H1 (cell line): ENCODE data around the gene NFIC. TPM values are rescaled to one million over a fixed set of nuclear protein-coding genes. Genes with fewer than 3 reads are reported as not detected.
"Not testable (repeated sequence)": the region's sequence is repeated elsewhere in the genome, so short reads cannot be mapped to it uniquely, and the experiment has no call there.

Experiments used
- CTCF ChIA-PET: fragments of 300-600 bp; sonication (Branson Sonifier 250); formaldehyde crosslinking; loops from one replicate; lab custom pipeline; 2021; ENCODE audit not compliant: partially characterized antibody; lab: Charles Lee
- POLR2A ChIA-PET: fragments of 300-600 bp; sonication (Branson Sonifier 250); formaldehyde crosslinking; loops from one replicate; lab custom pipeline; 2021; ENCODE audit warnings: inconsistent platforms; ENCODE audit not compliant: partially characterized antibody; lab: Charles Lee
- DNase-seq, 2 experiments: peaks; one replicate each; pipeline versions ENCODE4 v3.0.0 to v3.0.0-alpha.2; 2010 to 2022; ENCODE audit warnings: low spot score in 2 of 2, low read depth in 1 of 2, mixed read lengths in 1 of 2
- FAIRE-seq: peaks from 2 replicates; lab custom pipeline; 2011; peaks lifted over from hg19 to GRCh38; lab: Jason Lieb, UNC
- H2AFZ ChIP-seq: 2 replicates; pipeline ENCODE4 v1.8.1; 2012; ENCODE audit warnings: low read length, inconsistent platforms
- H2AK5ac ChIP-seq: 2 replicates; pipeline ENCODE4 v1.6.1; 2013; ENCODE audit warnings: low read depth, low read length
- H2BK120ac ChIP-seq: replicated peaks from 2 replicates; pipeline ENCODE3; 2013; ENCODE audit warnings: low read depth, low read length, inconsistent platforms
- H2BK12ac ChIP-seq: 2 replicates; pipeline ENCODE4 v1.6.1; 2013; ENCODE audit warnings: low read depth, low read length
- H2BK15ac ChIP-seq: 2 replicates; pipeline ENCODE4 v1.6.1; 2013; ENCODE audit warnings: low read length
- H2BK20ac ChIP-seq: 2 replicates; pipeline ENCODE4 v1.6.1; 2013; ENCODE audit warnings: low read length
- H2BK5ac ChIP-seq: 2 replicates; pipeline ENCODE4 v1.6.1; 2013; ENCODE audit warnings: low read depth, low read length
- H3K14ac ChIP-seq: 2 replicates; pipeline ENCODE4 v1.6.1; 2013; ENCODE audit warnings: inconsistent platforms; ENCODE audit not compliant: insufficient read length
- H3K18ac ChIP-seq: 2 replicates; pipeline ENCODE4 v1.6.1; 2013; ENCODE audit warnings: low read length; ENCODE audit errors: extremely low read depth
- H3K23ac ChIP-seq: 2 replicates; pipeline ENCODE4 v1.6.1; 2013; ENCODE audit warnings: inconsistent platforms; ENCODE audit not compliant: insufficient read length
- H3K23me2 ChIP-seq: 2 replicates; pipeline ENCODE4 v1.6.1; 2013; ENCODE audit warnings: low read depth, low read length
- H3K27ac ChIP-seq: 2 replicates; pipeline ENCODE4 v1.6.1; 2011; ENCODE audit warnings: low read depth, low read length, inconsistent platforms
- H3K27me3 ChIP-seq, 4 experiments: replicated peaks in 1 of 4; 1 replicate in 1 of 4; 2 replicates in 3 of 4; pipeline versions ENCODE4 v1.6.1 to v1.8.1; 2011 to 2013; ENCODE audit warnings: low read length in 3 of 4, mild to moderate bottlenecking in 3 of 4, inconsistent platforms in 2 of 4, mixed read lengths in 2 of 4, moderate library complexity in 1 of 4; ENCODE audit not compliant: control insufficient read depth in 3 of 4, insufficient read depth in 3 of 4; ENCODE audit errors: extremely low read depth in 1 of 4
- H3K36me3 ChIP-seq, 4 experiments: 2 replicates each; pipeline versions ENCODE4 v1.6.1 to v1.8.1; 2011 to 2013; ENCODE audit warnings: mild to moderate bottlenecking in 4 of 4, low read length in 3 of 4, moderate library complexity in 2 of 4, control low read depth in 1 of 4, inconsistent platforms in 1 of 4; ENCODE audit not compliant: insufficient read depth in 4 of 4, control insufficient read depth in 2 of 4
- H3K4ac ChIP-seq: replicated peaks from 2 replicates; pipeline ENCODE3; 2013; ENCODE audit warnings: low read length, low read depth, mixed read lengths, inconsistent platforms; ENCODE audit not compliant: insufficient read length
- H3K4me1 ChIP-seq, 4 experiments: replicated peaks in 1 of 4; 1 replicate in 1 of 4; 2 replicates in 3 of 4; pipeline versions ENCODE4 v1.6.1 to v1.8.1; 2011 to 2013; ENCODE audit warnings: low read length in 3 of 4, inconsistent platforms in 2 of 4, mixed read lengths in 1 of 4; ENCODE audit not compliant: insufficient read depth in 4 of 4, control insufficient read depth in 3 of 4
- H3K4me2 ChIP-seq, 2 experiments: 2 replicates each; pipeline versions ENCODE4 v1.6.1 to v1.8.1; 2011 to 2013; ENCODE audit warnings: low read depth in 2 of 2, low read length in 2 of 2, control low read depth in 1 of 2, inconsistent platforms in 1 of 2, mild to moderate bottlenecking in 1 of 2; ENCODE audit not compliant: insufficient read depth in 1 of 2
- H3K4me3 ChIP-seq, 4 experiments: fragments of 200-600, 300-600 bp in 1 of 4; sonication (generic), shearing (Covaris generic), sonication (Bioruptor Twin) in 1 of 4; 2 replicates each; pipeline versions ENCODE4 v1.5.1 to v1.8.1; 2011 to 2016; ENCODE audit warnings: low read length in 4 of 4, low read depth in 3 of 4, control low read depth in 2 of 4, inconsistent platforms in 2 of 4, mild to moderate bottlenecking in 2 of 4, mixed read lengths in 1 of 4, moderate library complexity in 1 of 4; ENCODE audit not compliant: insufficient read depth in 2 of 4; ENCODE audit errors: extremely low read depth in 1 of 4
- H3K56ac ChIP-seq: replicated peaks from 2 replicates; pipeline ENCODE3; 2013; ENCODE audit warnings: low read depth, mild to moderate bottlenecking, mixed read lengths, low read length, inconsistent platforms; ENCODE audit not compliant: insufficient read length
- H3K79me1 ChIP-seq: 2 replicates; pipeline ENCODE4 v1.6.1; 2013; ENCODE audit warnings: low read depth, low read length, control low read depth
- H3K79me2 ChIP-seq, 2 experiments: 2 replicates each; pipeline versions ENCODE4 v1.6.1 to v1.8.1; 2012 to 2013; ENCODE audit warnings: low read length in 2 of 2, mild to moderate bottlenecking in 2 of 2, inconsistent platforms in 1 of 2; ENCODE audit not compliant: insufficient read depth in 2 of 2, control insufficient read depth in 1 of 2
- H3K9ac ChIP-seq, 4 experiments: replicated peaks in 1 of 4; 1 replicate in 1 of 4; 2 replicates in 3 of 4; pipeline versions ENCODE4 v1.6.1 to v1.8.1; 2011 to 2013; ENCODE audit warnings: low read depth in 3 of 4, low read length in 3 of 4, control low read depth in 2 of 4, mild to moderate bottlenecking in 2 of 4, moderate library complexity in 2 of 4, inconsistent platforms in 1 of 4; ENCODE audit errors: extremely low read depth in 1 of 4
- H3K9me3 ChIP-seq, 2 experiments: 2 replicates each; pipeline versions ENCODE4 v1.6.1 to v1.8.1; 2012 to 2013; ENCODE audit warnings: mild to moderate bottlenecking in 2 of 2, moderate library complexity in 2 of 2, control low read depth in 1 of 2, inconsistent platforms in 1 of 2, low read depth in 1 of 2, low read length in 1 of 2, mixed read lengths in 1 of 2; ENCODE audit not compliant: insufficient read depth in 2 of 2
- H4K20me1 ChIP-seq, 2 experiments: replicated peaks in 1 of 2; 2 replicates each; pipeline versions ENCODE3 to v1.8.1; 2011 to 2013; ENCODE audit warnings: inconsistent platforms in 2 of 2, low read length in 2 of 2, mild to moderate bottlenecking in 1 of 2; ENCODE audit not compliant: insufficient read depth in 2 of 2, control insufficient read depth in 1 of 2
- H4K5ac ChIP-seq: 2 replicates; pipeline ENCODE4 v1.6.1; 2013; ENCODE audit warnings: low read length, low read depth, mixed read lengths, inconsistent platforms; ENCODE audit not compliant: insufficient read length
- H4K8ac ChIP-seq: 2 replicates; pipeline ENCODE4 v1.8.0; 2013; ENCODE audit warnings: mild to moderate bottlenecking, moderate library complexity, low read length, inconsistent platforms; ENCODE audit not compliant: insufficient read depth; ENCODE audit errors: extremely low read depth
- H4K91ac ChIP-seq: replicated peaks from 2 replicates; pipeline ENCODE3; 2013; ENCODE audit warnings: low read length, mixed read lengths, inconsistent platforms; ENCODE audit not compliant: insufficient read length
- MAFK ChIP-seq: IDR thresholded peaks from 2 replicates; pipeline ENCODE4 v1.6.1; 2012; ENCODE audit warnings: low read depth, mild to moderate bottlenecking, improper control_type of control experiment, low read length
- NRF1 ChIP-seq: IDR thresholded peaks from 2 replicates; pipeline ENCODE4 v1.6.1; 2011; ENCODE audit warnings: mild to moderate bottlenecking, low read depth, low read length, improper control_type of control experiment
- WGBS, 2 experiments: shearing (Covaris generic) in 1 of 2; methylation state at CpG; one replicate each; pipeline versions ENCODE4 v1.1.6 to v1.1.7; 2013 to 2015; ENCODE audit warnings: low lambda C conversion rate in 2 of 2, mixed read lengths in 2 of 2, inconsistent platforms in 1 of 2, low coverage in 1 of 2, missing lambda C conversion rate in 1 of 2; ENCODE audit not compliant: insufficient replicate concordance in 2 of 2, insufficient coverage in 1 of 2, insufficient read length in 1 of 2; ENCODE audit errors: extremely low coverage in 1 of 2, missing lambda C conversion rate in 1 of 2; 5-methylcytosine and 5-hydroxymethylcytosine counted together
- polyA plus RNA-seq, 7 experiments: library from polyadenylated mRNA; depleted of rRNA in 3 of 7; stranded (reverse) in 5 of 7; unstranded in 2 of 7; fragments of >200 nt in 5 of 7; fragments of 200-250 nt in 2 of 7; gene quantifications; 1 replicate in 5 of 7; 2 replicates in 1 of 7; 4 replicates in 1 of 7; pipeline versions ENCODE4 v1.2.1 to v1.2.3, GENCODE V29; 2011 to 2013; ENCODE audit warnings: missing spikeins in 2 of 7, mixed read lengths in 2 of 7
- total RNA-seq: library from RNA; stranded (reverse); fragmentation: NEBNext Ultra II Directional; extraction: Animal tissue kit (Norgen Biotek cat#: 25700); gene quantifications from 2 replicates; pipeline ENCODE4 v1.2.1, GENCODE V29; 2021
- TF ChIP-seq, protein P1 (sequence below), 3 experiments: IDR thresholded peaks; 1 replicate in 2 of 3; 2 replicates in 1 of 3; pipeline versions ENCODE4 v1.5.1 to v1.6.1; 2011; ENCODE audit warnings: low read length in 3 of 3, mild to moderate bottlenecking in 3 of 3, inconsistent platforms in 2 of 3, low read depth in 1 of 3, moderate library complexity in 1 of 3; ENCODE audit not compliant: insufficient read depth in 1 of 3; ENCODE audit errors: control extremely low read depth in 1 of 3

NFIC gene
- total and polyA plus RNA-seq, 2 of the 8 experiments (the other 6 are each of a cell fraction or from before 2014, with no cell fraction given): 0.56 to 3.2 TPM

DNA sequence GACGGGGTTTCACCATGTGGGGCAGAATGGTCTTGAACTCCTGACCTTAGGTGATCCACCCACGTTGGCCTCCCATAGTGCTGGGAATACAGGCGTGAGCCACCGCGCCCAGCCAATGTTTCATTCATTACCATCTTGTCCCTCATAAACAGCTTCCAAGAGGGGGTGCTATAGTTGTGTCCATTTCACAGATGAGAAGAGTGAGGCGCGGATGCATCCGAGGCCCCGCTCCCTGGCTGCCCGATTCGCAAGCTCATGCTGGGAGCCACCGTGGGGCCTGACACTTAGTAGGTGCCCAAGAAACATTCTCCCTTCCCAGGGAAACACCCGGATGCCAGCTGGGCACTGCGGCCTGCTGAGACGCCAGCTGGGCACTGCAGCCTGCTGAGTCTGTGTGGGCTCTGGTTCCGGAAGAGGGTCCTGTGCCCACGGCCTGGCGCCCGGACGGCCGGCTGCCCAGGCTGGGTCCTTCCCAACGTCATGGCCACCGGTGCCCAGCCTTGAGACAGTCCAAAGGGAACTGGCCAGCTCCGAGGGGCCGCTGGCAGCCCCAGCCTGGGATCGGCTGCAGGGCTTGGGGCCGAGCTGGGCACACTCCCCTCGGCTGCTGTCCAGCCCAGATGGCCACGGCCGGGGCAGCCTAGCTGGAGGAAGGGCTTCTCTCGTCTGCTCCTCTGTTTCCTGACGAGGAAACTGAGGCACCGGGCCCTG lies 54.7 kb downstream of the NFIC start (continued):
- TF ChIP-seq, protein P1, sequence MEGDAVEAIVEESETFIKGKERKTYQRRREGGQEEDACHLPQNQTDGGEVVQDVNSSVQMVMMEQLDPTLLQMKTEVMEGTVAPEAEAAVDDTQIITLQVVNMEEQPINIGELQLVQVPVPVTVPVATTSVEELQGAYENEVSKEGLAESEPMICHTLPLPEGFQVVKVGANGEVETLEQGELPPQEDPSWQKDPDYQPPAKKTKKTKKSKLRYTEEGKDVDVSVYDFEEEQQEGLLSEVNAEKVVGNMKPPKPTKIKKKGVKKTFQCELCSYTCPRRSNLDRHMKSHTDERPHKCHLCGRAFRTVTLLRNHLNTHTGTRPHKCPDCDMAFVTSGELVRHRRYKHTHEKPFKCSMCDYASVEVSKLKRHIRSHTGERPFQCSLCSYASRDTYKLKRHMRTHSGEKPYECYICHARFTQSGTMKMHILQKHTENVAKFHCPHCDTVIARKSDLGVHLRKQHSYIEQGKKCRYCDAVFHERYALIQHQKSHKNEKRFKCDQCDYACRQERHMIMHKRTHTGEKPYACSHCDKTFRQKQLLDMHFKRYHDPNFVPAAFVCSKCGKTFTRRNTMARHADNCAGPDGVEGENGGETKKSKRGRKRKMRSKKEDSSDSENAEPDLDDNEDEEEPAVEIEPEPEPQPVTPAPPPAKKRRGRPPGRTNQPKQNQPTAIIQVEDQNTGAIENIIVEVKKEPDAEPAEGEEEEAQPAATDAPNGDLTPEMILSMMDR (IDR thresholded peaks at IDR 0.05; ENCODE audit: control extremely low read depth in 1 of 3, insufficient read depth in 1 of 3, low read depth in 1 of 3, low read length in 3 of 3): no peak
- TF ChIP-seq MAFK: no peak
- TF ChIP-seq NRF1: no peak

DNA sequence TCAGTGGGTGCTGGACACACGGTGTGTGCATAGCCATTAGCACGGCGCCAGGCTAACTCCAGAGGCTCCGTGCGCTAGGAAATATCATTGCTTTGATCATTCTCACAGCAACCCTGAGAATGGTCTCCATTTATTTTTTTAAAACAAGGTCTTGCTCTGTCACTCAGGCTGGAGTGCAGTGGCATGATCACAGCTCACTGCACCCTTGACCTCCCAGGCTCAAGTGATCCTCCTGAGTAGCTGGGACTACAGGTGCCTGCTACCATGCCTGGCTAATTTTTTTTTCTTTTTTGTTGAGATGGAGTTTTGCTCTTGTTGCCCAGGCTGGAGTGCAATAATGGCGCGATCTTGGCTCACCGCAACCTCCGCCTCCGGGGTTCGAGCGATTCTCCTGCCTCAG lies 55.3 kb downstream of the NFIC start:
- H3K56ac ChIP-seq, H3K27ac ChIP-seq, H3K23me2 ChIP-seq, H2BK20ac ChIP-seq, H2BK12ac ChIP-seq, H3K9ac ChIP-seq, H2AFZ ChIP-seq, H3K4me3 ChIP-seq, H3K14ac ChIP-seq, H2BK120ac ChIP-seq, H3K36me3 ChIP-seq, H2BK5ac ChIP-seq, H3K79me2 ChIP-seq, H3K4me2 ChIP-seq, DNase-seq, H3K79me1 ChIP-seq, H4K5ac ChIP-seq, FAIRE-seq, POLR2A ChIA-PET, H3K23ac ChIP-seq, H3K9me3 ChIP-seq, H3K4ac ChIP-seq, H4K91ac ChIP-seq, H2AK5ac ChIP-seq, H3K27me3 ChIP-seq, H4K20me1 ChIP-seq, H4K8ac ChIP-seq, H2BK15ac ChIP-seq, H3K4me1 ChIP-seq, H3K18ac ChIP-seq: not testable (repeated sequence)
- CTCF ChIA-PET: interaction anchor here (0.6 to 5.7 kb wide), 9 partner anchors 8 to 1506 kb away, joined by 3 to 41 read pairs (median 4); no protein-coding TSS in a partner anchor
- WGBS, 2 experiments: 89% methylated on average over 12 of the region's 12 CpGs; no CpG with 5 or more reads in 1 of the 2 experiments
